ENCODE data around the gene ITGB8.

The ITGB8 gene

DNA sequence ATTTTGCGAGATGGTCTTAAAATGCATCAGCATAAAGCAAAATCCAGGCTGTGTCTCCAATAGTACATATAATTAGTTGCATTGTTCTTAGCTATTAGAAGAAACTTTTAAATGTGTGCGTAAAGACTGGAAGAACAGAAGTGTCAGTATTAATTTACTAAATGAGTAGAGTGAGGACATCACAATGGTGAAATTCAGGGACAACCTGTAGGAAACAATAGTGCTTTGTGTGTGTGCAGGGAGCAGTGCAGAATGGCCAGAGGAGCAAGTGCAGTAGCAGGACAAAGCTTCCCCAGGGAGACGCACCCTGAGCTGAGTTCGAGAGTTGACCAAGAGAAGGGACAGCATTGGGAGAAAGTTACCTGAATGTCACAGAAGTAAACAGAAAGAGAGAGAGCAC is 13.7 kb downstream of the ITGB8 start:
- no peak for DNase-seq

DNA sequence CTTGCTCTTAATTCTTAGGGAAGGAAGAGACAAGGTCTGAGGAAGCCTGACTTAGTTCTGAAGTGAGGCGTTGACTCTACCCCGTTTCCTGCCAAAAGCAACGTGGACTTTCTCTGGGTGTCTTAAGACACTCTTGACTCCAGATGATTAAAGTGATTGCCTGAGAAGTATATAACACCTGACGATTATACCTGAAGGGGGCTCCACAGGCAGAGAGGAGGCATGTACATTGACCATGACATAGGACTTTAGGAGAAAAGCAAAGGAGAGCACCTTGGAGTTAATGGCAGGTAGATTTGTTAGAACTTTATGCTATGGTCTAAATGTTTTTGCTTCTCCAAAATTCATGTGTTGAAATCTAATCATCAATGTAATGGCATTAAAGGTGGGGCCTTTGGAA is 15.9 kb downstream of the ITGB8 start:
- no peak for DNase-seq

DNA sequence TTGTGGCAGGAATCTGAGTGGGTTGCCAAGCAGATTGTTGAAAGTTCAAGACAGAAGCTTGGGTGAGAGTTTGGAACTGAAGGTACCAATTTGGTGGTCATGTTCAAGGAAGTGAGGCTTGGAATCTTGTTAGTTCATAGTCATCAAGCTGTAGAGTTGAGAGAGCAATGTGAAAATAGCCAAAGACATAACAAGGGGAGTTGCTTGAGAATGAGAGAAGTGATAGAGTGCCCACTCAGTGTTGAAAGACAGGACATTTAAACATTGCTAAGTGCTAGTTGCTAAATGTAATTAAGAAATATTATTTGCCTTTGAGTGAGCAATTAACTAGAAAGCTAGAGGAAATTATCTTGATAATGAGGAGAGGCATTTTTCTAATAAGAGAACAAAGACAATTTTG is 17.0 kb downstream of the ITGB8 start:
- no peak for DNase-seq

DNA sequence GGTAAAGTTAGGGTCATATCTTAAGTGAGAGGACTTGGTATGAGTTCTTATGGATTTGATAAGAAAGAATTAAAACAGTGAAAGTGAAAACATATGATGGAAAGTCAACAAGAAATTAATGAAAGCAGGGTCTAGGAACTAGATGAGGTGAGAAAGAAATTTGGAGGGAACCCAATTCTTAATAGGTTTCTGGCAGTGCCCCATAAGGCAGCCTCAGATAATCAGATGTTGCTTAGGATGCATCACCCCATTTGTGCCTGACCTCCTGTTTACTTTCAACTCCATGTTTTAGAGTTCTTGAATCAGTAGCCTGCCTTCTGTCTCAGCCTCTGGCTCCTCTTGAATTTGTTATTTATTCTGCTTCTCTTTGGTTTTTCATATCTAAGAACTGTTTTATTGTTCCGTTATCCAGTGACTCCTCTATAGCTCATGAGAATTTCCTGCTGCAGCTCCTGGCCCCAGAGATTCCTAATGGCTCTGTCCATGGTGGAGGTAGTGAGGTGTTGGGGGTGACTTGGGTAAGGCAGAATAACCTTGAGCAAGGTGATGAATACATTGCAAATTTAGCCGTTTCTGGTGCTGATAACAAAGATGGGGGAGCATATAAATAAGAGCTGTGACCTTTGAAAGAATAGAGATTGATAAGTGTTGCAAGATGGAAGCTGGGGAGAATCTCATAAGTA is 17.6 kb downstream of the ITGB8 start:
- no peak for DNase-seq

DNA sequence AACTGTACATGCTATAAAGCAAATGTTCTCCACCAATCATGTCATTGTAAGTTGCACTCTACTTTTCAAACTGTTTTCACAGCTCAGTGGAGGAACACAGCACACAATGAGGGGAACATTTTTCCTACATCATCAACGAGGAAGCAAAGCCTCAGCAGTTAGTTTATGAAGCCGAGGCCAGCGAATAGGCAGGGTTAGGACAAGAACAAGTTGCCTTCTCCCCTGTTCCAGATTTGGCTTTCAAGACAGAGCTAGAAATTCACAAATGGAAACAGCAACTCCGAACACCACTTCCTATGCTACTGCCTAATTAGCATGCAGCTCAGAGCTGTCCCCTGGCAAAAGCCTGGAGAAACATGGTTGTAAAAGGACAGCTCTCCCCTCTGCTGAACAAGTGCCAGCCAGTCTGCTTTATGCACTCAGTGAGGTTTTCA is 19.8 kb downstream of the ITGB8 start:
- DNase-seq: no peak

DNA sequence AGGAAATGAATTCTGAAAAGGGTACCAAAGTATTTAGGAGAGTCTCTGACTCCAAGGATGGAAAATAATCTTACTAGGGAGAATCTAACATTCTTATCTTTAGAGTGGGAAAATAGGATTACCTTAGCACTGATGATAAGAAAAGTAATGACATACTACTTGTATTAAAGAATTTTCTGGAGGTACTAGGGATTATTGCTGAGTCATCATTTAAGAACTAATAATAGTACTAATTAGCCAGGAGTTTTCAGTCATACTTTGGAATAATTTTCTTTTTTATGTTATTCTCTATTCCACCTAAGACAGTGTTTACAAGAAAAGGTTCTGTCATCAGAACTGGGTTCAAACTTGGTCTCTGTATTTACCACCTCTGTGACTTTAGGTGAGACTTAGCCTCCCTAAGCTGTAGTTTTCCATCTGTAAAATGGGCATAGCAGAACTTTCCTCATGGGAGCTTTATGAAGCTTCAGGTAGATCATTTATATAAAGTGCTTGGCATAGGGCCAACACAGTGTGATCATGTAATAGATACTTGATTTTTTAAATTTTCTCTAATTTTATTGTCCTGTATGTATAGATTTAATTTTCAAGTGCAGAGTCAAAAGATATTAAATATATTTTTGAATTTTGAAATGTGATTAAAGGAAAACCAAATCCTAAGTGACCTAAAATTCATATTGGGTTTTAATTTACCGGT is 20.4 kb downstream of the ITGB8 start:
- no peak for DNase-seq

DNA sequence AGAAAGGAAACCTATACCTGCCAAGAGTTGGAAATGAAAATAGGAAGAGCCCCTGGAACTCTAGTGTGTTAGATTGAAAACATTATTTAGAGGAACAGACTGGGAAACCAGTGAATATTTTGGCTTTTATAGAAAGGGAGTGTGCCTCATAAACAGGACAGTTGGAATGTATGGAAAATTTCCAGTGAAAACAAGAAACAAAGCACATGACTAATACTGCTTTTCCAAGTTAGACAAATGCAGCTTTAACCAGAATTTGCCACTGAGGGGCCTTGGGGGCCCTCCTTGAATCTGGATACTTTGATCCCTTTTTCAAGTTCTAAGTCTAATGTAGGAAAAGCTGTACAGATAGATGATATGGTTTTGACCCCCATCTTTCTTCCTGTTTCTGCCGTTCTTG is 21.2 kb downstream of the ITGB8 start:
- DNase-seq: no peak

DNA sequence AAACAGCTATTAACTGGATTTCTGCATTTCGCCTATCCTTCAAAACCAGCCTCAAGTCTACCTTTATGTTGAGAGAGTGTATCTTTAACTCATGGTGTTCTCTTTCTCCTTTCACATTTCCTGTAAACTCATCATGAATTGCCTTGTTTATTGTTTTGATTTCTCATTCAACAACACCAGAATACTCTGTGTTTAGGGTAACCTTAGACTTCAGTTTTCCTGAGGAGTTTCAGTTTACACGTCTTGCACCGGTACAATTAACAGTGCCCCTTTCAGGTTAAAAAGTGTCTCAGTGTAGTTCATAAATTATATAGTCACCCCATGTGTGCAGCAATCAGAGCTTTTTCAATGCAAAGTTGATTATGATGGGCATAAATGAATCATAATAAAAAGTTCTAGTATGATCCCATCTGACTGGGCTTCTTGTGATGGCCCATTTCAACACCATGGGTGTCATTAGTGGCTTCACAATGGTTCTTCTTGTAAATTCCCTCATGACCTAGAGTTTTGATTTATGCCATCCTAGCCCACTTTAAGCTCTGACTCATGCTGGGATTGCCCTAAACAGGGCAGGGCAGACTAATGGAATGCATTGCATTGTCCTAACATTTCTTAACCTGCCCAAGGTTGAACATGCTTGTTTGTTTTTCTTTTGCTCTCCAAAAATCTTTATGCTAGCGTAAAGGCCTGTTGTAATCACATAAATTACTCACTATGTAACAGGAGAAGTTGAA is 22.0 kb downstream of the ITGB8 start:
- DNase-seq: no peak

DNA sequence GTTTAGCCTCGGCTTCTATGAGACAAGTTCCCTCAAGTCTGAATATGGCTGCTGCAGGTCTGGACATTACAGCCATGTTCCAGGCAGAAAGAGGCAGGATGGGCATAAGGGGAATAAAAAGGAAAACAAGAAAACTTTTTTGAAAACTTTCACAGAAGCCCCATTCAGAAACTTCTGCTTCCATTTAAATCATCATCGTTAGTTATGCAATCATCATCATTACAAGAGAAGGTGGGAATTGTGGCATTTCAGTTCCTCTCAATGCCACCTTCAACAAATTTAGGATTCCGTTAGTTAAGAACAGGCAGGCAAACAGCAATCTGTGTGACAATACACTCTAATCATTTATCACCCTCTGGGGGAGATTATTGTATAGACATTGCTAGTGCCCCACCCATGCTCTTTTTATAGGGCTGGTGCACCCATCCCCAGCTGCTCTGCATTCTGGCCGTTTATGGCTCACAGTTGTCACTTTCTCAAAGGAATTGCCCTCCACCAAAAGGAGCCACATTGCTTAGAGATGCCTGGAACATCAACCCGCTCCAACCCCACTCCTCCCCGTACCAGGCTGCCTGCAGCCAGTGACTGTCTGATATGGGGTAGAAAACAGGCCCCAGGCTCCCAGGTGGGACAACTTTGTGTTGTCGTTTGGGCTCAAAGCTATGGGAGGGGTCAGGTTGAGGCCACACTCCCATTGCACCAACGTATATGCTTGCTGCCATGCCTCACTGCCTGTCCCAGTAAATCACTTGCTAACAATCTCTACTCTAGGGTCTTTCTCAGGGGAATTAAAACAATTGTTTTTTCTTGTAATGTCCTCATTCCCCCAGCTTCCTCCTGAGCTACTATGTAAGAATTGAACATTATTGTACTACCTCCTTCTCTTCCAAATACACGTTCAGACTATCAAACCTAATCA is 24.2 kb downstream of the ITGB8 start:
- DNase-seq: no peak

DNA sequence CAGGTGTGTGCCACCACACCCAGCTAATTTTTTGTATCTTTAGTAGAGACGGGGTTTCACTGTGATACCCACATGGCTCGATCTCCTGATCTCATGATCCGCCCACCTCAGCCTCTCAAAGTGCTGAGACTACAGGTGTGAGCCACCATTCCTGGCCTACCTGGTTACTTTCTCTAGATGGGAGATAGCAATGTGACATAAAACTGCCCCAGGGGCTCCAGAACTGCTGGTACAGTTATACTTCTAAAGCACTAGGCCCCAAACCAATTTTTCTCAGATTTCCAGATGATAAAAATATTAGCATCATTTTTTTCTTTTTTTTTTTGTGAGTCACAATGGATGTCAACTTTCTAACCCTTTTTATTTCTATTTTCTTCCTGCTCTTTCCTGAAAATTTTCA is 27.4 kb downstream of the ITGB8 start:
- DNase-seq: no peak

DNA sequence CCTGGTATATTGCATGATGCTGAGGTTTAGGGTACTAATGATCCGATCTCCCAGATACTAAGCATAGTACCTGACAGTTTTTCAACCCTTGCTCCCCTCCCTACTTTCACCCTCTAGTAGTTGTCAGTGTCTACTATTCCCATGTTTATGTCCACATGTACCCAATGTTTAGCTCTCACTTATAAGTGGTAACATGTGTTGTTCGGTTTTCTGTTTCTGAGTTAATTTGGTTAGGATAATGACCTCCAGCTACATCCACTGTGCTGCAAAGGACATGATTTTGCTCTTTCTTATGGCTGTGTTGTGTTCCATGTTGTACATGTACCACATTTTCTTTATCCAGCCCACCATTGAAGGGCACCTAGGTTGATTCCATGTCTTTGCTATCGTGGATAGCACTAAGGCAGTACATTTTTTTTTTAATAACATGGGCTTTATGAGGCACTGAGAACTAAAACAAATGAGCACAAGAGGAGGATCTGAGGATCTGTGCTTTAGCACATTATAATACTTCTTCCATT is 28.1 kb downstream of the ITGB8 start:
- DNase-seq: no peak

DNA sequence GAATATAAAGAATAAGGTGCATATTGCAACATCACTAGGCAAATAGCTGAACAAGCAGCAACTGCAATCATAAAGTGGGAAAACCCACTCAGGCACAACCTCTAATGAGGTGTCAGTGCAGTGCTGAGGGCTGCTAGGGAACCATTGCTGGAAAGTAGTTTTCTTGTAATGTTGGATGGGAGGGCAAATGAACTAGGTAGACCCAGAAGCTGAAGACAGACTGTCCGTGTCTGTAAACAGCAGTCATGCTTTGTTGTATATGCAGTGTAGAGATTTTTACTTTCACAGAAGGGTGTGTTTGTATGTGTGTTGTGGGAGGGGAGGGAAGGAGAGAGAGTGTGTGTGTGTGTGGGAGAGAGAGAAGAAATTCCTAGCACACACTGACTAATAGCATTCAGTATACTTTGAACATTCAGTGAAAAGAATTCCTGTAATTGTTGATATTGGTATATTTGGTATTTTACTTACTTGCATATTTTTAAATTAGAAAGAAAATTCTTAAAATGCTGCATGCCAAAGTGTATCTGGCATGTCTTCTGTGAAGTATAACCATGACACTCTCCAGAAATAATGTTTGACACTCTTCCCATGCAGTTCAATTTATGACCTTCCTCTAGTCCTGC is 28.8 kb downstream of the ITGB8 start:
- DNase-seq: no peak

DNA sequence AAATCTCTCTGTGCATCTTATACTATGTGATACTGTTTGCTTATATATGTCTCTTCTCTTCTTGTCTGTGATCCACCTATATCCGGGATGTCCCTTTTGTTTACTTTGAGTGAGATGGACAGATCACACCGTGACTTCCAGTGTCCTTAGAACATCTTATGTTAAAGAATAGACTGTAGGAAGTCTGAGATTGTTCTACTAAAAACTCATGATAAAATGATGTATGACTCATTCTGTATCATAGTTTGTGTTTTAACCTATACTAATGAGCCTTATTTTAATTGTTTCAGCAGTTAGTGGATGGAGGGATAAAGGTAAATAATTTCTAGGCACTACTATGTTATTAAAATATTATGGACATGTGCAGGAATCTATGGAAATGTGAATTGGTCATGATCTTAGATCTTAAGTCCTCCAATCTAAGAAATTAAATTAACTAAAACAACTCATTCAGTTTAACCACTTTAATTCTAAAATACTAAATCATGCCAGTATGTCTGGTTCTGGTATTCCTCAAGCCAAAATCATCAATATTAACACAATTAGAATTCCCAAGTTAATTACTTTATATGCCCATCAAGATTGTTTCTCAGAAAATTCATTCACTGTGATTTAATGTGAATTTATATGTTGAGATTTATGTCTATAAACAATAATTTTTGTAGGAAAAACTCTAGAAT is 32.0 kb downstream of the ITGB8 start:
- DNase-seq: no peak

DNA sequence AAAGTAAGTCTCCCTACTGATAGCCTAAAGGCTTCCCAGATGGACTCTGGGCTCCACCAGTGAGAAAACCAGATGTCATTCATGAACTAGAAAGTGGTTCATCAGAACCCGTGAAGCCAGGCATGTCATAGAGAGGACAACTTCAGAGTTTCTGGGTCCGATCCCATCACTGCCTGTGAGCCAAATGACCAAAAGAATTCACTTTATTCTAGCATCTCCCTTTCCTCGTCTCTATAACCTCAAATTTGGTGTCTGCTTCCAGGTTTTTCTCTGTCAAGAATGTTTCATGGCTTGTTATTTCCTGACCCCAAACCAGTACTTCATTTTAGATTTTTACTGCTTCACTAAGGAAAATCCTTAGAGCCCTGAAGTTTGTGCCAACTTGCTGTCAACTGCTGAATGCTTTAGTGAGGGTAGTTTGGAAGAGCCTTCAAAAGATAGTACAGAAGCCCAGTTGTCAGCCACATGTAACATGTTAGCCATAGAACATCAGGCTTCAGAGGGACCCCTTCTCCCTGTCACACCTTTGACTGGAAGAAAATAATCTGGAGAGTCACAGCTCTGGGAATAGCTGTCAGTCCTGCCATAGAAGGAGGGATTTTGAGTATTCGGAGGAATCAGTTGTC is 34.0 kb downstream of the ITGB8 start:
- no peak for DNase-seq

DNA sequence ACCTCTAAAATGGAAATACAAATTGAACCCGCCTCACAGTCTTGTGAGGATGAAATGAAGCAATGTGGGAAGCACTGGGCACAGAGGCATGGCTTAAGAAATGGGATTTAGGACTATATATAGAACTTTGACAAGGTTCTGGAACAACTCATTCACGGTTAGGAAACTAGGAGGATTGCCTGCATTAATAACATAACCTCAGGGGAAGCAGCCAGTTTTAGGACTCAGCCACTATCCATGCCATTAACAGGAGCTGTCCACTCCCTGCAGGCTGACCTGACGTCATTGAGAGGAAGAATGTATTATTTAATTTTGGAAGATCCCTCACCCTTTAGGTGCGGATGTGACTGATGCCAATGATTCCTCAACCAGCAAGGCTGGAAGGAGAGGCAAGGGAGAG is 34.8 kb downstream of the ITGB8 start:
- no peak for DNase-seq

DNA sequence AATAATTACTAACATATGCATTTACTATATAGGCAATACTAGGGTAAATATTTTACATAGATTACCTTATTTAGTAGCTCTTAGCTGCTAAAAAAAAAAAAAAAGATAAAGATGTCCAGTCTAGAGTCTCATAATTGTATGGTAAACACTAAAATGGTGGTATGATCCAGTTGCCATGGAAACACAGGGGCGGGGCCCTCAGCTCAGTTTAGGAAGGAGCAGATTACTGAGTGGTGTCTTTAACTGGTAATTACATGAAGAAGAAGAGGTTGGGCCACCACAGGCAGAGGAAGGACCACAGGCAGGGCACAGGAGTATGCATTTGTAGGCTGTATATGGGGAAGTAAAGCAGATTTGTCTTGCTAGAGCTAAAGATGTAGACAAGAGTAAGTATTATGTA is 43.7 kb downstream of the ITGB8 start:
- DNase-seq: no peak

DNA sequence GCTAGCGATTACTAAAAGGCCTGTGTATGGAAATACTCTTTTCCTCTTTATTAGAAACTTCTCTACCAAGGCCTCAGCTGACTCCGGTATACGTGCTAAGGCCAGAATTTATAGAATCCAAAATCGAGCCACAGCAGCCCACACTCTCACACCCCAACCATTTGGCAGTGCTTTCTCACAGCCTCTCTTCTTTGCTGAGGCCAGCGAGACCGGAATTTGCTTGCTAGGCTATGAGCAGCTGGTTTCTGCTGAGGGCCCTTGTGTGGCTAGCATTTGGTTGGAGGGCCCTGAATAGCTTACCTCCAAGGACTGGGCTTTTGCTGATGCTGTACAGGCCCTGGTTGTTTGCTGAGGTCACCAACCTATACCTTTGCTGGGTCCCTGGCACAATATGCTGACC is 46.1 kb downstream of the ITGB8 start:
- DNase-seq: no peak

DNA sequence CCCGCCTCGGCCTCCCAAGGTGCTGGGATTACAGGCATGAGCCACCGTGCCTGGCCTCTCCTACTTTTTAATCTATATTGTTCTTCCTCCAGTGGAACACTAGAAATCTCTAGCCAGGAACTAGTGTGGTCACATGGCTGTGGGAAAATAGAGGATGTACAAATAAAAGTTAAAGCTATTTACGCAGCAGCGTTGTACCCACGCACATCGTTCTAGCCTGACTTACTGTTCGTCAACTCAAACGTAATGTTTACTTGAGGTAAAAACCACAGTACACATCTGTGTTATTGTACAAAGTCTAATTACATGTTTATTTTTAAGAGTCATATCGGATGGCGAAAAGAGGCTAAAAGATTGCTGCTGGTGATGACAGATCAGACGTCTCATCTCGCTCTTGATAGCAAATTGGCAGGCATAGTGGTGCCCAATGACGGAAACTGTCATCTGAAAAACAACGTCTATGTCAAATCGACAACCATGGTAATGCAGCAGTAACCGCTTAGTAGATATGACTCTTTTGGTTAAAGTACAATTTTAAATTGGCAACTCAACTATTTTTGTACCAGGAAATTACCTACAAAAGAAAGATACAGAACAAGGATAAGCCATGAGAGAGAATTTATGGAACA is 50.8 kb downstream of the ITGB8 start:
- DNase-seq: no peak

DNA sequence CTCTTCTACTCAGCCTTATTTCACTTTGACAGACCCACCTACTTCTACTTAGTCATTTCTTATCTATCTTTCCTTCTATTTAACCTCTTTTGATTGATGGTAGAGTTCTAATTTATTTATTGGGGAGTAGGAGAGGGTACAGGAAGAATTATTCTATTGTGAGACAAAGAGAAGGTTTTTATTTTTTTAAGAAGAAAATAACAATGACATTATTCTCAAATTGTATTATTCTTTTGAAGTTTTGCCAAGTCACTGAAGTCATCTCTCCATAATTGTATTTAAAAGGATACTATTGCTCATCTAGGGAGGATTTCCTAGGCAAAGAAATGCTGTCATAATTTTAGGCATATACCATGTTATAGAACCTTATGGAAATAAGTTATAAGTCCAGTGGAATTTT is 52.7 kb downstream of the ITGB8 start:
- DNase-seq: no peak

DNA sequence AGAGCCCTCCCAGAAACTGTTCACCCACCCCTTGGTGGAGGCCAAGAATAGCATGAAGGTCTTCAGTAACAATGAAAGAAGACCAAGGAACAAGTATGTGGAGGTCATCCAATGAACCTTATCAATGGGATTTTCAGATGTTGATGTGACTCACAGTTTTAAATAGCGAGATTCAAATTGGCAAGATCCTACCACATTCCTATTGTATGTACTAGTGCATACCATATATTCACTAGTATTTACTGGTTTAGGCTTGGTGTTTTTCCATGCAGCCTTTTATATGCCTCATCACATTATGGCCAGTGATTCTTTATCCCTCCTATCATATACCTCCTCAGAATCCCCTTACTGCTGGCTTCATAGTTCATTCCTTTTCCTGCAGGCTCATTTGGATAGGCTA is 54.4 kb downstream of the ITGB8 start:
- no peak for DNase-seq

DNA sequence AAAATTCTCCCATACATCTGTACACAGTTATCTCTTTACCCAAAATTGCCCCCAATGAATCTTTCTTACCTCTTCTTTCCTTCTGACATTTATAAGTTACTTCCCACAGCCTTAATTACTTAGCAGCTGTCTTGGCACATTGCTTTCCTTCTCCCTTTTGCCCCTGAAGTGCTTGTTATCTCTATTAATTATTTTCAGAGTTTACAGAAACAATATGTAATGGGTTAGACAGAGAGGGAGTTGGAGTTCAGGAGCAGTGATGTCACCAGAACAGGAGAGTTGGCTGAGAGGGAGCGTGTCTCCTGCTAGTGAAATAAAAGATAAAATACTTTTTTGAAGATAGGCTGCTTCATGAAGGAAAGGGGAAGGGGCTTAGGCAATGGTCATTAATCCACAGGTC is 57.4 kb downstream of the ITGB8 start:
- no peak for DNase-seq

All from stimulated activated CD4-positive, alpha-beta T cell treated with anti-CD3 and anti-CD28 coated beads, Interleukin-4, amount 100 ng/mL, for 4 hours (primary cell).